ENCODE results near the gene FAM168A.

FAM168A gene

GRCh38 chr11:73556966-73557365 is 40.9 kb downstream of the FAM168A start:
- no peak for DNase-seq (ENCODE audit: low read depth in 3 of 3)

- no peak for DNase-seq (ENCODE audit: low read depth in 3 of 3)
Measured at GRCh38 chr11:73555615-73556014, 42.3 kb downstream of the FAM168A start.

- no peak for DNase-seq (ENCODE audit: low read depth in 3 of 3)
Measured at GRCh38 chr11:73554671-73555320, 43.1 kb downstream of the FAM168A start.

GRCh38 chr11:73553266-73553665 is 44.6 kb downstream of the FAM168A start:
- no peak for DNase-seq (ENCODE audit: low read depth in 3 of 3)

GRCh38 chr11:73551677-73552076 is 46.2 kb downstream of the FAM168A start:
- DNase-seq (ENCODE audit: low read depth in 3 of 3) = no peak

- DNase-seq (ENCODE audit: low read depth in 3 of 3) = no peak
Measured at GRCh38 chr11:73549376-73549775, 48.5 kb downstream of the FAM168A start.

GRCh38 chr11:73547706-73548595 is 50.0 kb downstream of the FAM168A start:
- no peak for DNase-seq (ENCODE audit: low read depth in 3 of 3)

GRCh38 chr11:73542175-73542574 is 55.7 kb downstream of the FAM168A start:
- no peak for DNase-seq (ENCODE audit: low read depth in 3 of 3)

- DNase-seq (ENCODE audit: low read depth in 3 of 3) = no peak
Measured at GRCh38 chr11:73539506-73540084, 58.3 kb downstream of the FAM168A start.

- no peak for DNase-seq (ENCODE audit: low read depth in 3 of 3)
Measured at GRCh38 chr11:73538381-73538872, 59.5 kb downstream of the FAM168A start.

GRCh38 chr11:73537969-73538368 is 59.9 kb downstream of the FAM168A start:
- no peak for DNase-seq (ENCODE audit: low read depth in 3 of 3)

GRCh38 chr11:73536961-73537360 is 61.0 kb downstream of the FAM168A start:
- DNase-seq (ENCODE audit: low read depth in 3 of 3) = no peak

- DNase-seq (ENCODE audit: low read depth in 3 of 3) = no peak
Measured at GRCh38 chr11:73532310-73532709, 65.6 kb downstream of the FAM168A start.

- DNase-seq (ENCODE audit: low read depth in 3 of 3) = no peak
Measured at GRCh38 chr11:73531386-73531785, 66.5 kb downstream of the FAM168A start.

GRCh38 chr11:73530109-73530508 is 67.8 kb downstream of the FAM168A start:
- no peak for DNase-seq (ENCODE audit: low read depth in 3 of 3)

- no peak for DNase-seq (ENCODE audit: low read depth in 3 of 3)
Measured at GRCh38 chr11:73529204-73529530, 68.7 kb downstream of the FAM168A start.

GRCh38 chr11:73528483-73529203 is 69.3 kb downstream of the FAM168A start:
- no peak for DNase-seq (ENCODE audit: low read depth in 3 of 3)

GRCh38 chr11:73528013-73528412 is 69.9 kb downstream of the FAM168A start:
- DNase-seq (ENCODE audit: low read depth in 3 of 3) = no peak

GRCh38 chr11:73525611-73526010 is 72.3 kb downstream of the FAM168A start:
- no peak for DNase-seq (ENCODE audit: low read depth in 3 of 3)

- no peak for DNase-seq (ENCODE audit: low read depth in 3 of 3)
Measured at GRCh38 chr11:73524774-73525173, 73.1 kb downstream of the FAM168A start.

- DNase-seq (ENCODE audit: low read depth in 3 of 3) = no peak
Measured at GRCh38 chr11:73521621-73522020, 76.3 kb downstream of the FAM168A start.
